ENCODE results near the gene CCDC149.

Gene CCDC149

DNA sequence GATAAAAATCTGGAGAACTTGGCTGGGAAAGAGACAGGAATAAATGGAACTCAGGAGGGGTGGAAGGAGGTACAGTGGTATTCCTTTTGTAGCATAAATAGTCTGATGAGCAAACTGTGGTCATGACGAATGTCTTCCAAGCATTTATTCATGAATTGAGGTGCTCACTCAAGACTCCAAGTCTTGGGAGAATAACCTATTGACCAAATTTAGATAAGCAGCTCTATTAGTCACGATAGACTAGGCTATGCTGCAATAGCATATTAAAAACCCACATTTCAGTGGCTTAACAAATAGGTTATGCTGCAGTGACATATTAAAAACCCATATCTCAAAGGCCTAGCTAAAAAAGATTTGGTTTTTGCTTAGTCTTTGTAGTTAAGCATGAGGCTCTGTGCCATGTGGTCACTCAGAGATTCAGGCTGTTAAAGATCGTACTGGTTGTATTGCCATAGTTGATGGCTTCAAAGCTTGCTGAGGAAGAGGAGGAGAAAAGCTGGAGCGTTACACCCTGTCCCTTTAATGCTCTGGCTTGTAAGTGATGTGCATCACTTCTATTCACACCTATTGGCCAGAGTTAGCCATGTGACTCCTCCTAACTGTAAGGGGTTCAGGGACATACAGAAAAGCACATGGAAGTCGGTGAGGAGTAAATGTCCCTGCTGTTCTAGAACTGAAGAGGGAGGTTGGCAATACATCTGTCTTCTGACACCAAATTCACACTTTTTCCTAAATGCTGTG, 24.5 kb upstream of the CCDC149 start:
- no peak overlapping the region for H3K27ac ChIP-seq
- TF ChIP-seq, protein P1, sequence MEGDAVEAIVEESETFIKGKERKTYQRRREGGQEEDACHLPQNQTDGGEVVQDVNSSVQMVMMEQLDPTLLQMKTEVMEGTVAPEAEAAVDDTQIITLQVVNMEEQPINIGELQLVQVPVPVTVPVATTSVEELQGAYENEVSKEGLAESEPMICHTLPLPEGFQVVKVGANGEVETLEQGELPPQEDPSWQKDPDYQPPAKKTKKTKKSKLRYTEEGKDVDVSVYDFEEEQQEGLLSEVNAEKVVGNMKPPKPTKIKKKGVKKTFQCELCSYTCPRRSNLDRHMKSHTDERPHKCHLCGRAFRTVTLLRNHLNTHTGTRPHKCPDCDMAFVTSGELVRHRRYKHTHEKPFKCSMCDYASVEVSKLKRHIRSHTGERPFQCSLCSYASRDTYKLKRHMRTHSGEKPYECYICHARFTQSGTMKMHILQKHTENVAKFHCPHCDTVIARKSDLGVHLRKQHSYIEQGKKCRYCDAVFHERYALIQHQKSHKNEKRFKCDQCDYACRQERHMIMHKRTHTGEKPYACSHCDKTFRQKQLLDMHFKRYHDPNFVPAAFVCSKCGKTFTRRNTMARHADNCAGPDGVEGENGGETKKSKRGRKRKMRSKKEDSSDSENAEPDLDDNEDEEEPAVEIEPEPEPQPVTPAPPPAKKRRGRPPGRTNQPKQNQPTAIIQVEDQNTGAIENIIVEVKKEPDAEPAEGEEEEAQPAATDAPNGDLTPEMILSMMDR (conservative IDR thresholded peaks at IDR 0.05), result no peak
- no peak for TF ChIP-seq ZFX (IDR thresholded peaks at IDR 0.05)

DNA sequence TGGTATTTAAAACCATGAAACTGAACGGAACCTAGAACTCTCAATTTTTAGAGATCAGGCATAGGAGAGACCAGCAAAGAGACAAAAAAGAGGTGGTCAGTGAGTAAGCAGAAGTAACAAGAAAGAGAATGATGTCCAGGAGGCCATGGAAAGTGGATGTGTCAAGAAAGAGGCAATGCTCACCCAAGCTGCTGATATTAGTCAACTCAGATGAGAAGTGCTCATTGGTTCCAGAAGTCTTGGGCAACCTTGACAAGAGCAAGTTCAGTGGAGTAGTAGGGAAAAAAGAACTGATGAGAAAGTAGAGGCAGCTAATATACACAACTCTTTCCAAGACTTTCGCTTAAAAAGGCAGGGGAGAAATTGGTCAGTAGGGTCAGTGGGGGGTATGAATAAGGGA, 23.0 kb upstream of the CCDC149 start:
- no peak overlapping the region for H3K27ac ChIP-seq
- no peak for TF ChIP-seq ZFX (IDR thresholded peaks at IDR 0.05)
- TF ChIP-seq, protein P1 (conservative IDR thresholded peaks at IDR 0.05), result no peak

GRCh38 chr4:24934311-24934710, 21.5 kb upstream of the CCDC149 start:
- H3K27ac ChIP-seq, result no peak overlapping the region
- TF ChIP-seq, protein P1 (conservative IDR thresholded peaks at IDR 0.05), result no peak
- TF ChIP-seq ZFX (IDR thresholded peaks at IDR 0.05), result no peak

DNA sequence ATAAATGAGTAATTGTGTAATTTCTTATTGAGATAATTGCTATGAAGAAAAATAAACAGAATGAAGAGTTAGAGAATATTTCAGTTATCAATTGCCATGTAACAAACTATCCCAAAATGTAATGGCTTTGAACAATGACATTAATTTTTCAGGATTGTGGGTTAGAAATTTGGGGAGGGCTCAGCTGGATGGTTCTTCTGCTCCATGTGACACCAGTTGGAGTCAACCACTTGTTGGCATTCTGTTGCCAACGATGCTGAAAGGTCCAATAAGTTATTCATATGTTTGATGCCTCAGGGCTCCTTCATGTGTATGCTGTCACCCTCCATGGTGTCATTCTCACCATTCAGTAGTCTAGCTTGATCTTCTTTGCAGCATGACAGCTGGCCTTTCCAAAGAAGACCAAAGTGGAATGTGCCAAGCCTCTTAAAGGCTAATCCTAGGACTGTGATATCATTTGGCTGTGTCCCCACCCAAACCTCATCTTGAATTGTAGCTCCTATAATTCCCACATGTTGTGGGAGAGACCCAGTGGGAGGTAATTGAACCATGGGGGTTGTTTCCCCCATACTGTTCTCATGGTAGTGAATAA, 20.9 kb upstream of the CCDC149 start:
- H3K27ac ChIP-seq, result no peak overlapping the region
- TF ChIP-seq, protein P1 (conservative IDR thresholded peaks at IDR 0.05), result no peak
- no peak for TF ChIP-seq ZFX (IDR thresholded peaks at IDR 0.05)

- TF ChIP-seq, protein P1 (conservative IDR thresholded peaks at IDR 0.05), result no peak
- H3K27ac ChIP-seq, result no peak overlapping the region
These were observed 19.8 kb upstream of the CCDC149 start for GRCh38 chr4:24932515-24933225.

DNA sequence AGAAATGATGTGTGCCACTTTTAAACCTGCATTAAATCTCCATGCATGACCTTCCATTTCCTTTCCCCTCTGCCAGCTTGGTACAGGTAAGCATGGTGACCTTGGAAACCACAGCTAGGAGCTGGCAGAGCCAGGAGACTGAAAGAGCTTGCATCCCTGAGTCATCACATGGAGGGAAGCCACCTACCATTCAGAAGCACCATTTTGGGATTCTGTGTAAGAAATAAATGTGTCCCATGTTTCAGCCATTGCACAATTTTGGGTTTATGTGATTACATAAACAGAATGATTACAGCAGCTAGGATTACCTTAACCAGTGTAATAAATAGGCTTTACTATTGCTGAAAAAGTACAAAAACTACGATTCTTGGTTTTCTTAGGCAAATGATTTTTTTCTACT, 17.3 kb upstream of the CCDC149 start:
- TF ChIP-seq, protein P1 (conservative IDR thresholded peaks at IDR 0.05), result no peak
- TF ChIP-seq ZFX (IDR thresholded peaks at IDR 0.05), result no peak
- no peak overlapping the region for H3K27ac ChIP-seq

- TF ChIP-seq, protein P1 (conservative IDR thresholded peaks at IDR 0.05), result no peak
- no peak for TF ChIP-seq ZFX (IDR thresholded peaks at IDR 0.05)
- H3K27ac ChIP-seq, result no peak overlapping the region
These were observed 15.9 kb upstream of the CCDC149 start for GRCh38 chr4:24928708-24929107.
